Skeletal muscle cell (primary cell): Measurements from ENCODE around the gene HLF.

Experiments used
- DNase-seq: peaks from one replicate; pipeline ENCODE4 v3.0.0-alpha.2; 2010; ENCODE audit warnings: low read depth
- H3K4me3 ChIP-seq: 2 replicates; pipeline ENCODE4 v1.5.1; 2011; ENCODE audit warnings: low read depth, mild to moderate bottlenecking, control low read depth, low read length, moderate library complexity

HLF gene

GRCh38 chr17:55248077-55248476 is 16.7 kb upstream of the HLF start:
- no peak overlapping the region for H3K4me3 ChIP-seq
- no peak for DNase-seq

GRCh38 chr17:55249861-55250260 is 14.9 kb upstream of the HLF start:
- H3K4me3 ChIP-seq = no peak overlapping the region
- no peak for DNase-seq

DNA sequence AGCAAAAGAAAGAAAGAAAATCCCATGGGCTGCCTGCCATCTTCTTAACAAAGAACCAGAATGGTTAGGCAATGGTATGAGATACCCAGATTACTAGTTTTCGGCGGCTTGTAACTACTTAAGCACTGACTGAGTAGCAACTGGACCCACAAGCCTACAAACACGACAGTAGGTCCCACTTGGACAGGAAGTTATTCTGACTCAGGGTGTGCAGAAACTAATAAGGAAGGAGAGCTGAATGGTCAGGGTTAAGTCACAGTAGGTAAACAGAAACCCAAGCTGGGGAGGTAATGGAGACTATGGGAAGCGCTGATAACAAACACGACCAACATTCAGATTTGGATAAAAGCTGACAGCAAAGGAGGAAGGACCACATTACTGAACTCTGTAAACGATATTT is 10.4 kb upstream of the HLF start:
- no peak overlapping the region for H3K4me3 ChIP-seq
- DNase-seq = no peak

DNA sequence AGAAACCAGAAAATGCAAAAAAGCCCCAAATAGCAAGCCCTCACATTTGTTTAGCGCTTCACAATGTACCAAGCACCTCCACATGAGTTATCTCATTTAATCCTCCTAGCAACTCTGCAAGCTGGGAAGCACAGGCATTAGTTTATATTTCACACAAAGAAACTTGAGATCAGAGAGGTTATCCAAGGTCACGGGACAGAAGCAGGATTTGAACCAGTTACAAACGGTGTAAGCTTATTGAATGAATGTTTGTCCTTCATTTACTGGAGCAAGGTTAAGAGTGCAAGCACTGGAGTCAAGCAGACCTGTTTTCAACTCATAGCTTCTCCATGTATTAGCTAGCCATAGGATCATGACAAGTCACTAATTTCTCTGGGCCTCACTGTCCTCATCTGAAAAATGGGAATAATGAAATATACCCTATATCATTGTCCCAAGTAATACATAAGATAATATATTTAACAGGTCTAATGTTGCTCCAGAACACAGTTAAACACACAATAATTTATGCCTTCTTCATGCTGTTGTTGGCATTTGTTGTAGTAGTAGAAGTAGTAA is 6.1 kb upstream of the HLF start:
- no peak for DNase-seq
- no peak overlapping the region for H3K4me3 ChIP-seq

- DNase-seq = no peak
- no peak overlapping the region for H3K4me3 ChIP-seq
Measured at GRCh38 chr17:55259684-55260111, 5.1 kb upstream of the HLF start.

DNA sequence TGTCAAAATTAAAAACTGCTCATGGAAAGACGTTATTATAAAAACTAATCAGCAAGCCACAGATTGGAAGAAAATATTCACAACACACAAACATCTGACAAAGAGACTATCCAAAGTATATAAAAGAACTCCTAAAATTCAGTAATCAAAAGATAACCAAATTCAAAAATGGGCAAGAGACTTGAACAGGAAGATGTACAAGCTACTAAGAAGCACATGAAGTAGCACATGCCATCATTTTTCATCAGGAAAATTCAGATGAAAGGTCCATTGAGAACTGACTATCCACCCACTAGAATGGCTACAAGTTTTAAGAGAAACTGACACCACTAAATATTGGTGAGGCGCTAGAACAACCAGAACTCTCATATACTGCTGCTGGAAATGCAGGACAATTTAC is 3.4 kb upstream of the HLF start:
- no peak for DNase-seq
- no peak overlapping the region for H3K4me3 ChIP-seq

- no peak overlapping the region for H3K4me3 ChIP-seq
- no peak for DNase-seq
Measured at GRCh38 chr17:55263569-55264277, 1.0 kb upstream of the HLF start.

DNA sequence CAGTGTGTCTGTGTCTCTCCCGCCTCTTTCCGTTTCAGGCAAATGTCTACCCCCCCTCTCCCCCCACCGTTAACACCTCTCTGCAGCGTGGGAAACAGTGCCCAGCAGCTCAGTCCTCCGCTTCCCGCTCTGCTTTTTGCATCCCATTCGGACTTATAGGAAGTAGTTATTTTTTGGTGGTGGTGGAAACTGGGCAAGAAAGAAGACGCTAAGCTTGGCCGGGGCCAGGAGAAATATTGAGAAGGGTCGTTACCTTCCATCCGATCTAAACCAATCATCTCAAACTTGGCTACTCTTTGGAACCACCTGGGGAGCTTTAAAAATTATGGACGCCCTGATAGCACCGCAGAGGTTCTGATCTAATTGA is 499 bp upstream of the HLF start:
- DNase-seq = no peak
- peak overlapping the region; percentile 43 for H3K4me3 ChIP-seq

GRCh38 chr17:55265311-55266021 is 706 bp downstream of the HLF start:
- peak overlapping the region; percentile 43 for H3K4me3 ChIP-seq
- no peak for DNase-seq

DNA sequence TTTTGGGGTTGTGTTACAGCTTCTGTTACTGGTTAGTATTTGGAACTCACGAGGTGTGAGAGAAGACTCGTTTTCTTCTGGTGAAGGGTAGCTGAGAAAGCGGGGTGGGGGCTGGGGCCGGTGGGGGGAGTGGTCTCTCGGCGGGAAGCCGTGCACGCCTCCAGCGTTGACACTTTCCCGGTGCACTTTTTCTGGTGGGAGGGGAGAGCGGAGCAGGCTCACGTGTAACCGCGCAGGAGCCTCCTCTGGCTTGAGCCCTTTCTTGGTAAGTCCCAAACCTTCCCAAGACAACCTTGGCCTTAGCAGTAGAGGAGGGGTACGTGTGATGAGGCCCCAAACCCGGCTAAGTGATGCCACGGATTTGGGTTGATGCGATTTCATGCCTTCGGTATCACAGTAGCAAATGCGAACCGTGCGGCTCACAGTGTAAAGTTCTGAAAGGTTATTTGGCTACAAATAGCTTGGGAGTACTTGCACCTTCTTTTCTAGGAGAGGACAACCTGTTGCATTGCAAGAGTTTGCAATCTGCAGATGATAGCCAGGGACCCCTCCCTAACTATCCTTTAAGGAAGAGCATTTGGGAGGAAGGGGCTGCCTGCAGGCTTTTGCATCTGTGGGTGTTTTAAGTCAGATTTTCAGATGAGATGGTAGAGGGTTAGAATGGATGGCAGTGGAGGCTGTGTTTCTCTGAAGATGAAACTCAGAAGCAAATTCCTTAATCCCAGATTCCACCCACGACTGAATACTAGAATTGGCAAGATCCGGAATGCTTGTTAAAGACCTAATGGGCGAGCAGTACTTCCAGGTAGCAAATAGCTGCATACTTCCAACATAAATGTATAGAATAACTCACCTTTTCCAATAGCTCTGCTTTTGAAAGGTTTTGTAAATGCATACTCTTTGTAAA is 1.5 kb downstream of the HLF start:
- DNase-seq = no peak
- H3K4me3 ChIP-seq = no peak overlapping the region

DNA sequence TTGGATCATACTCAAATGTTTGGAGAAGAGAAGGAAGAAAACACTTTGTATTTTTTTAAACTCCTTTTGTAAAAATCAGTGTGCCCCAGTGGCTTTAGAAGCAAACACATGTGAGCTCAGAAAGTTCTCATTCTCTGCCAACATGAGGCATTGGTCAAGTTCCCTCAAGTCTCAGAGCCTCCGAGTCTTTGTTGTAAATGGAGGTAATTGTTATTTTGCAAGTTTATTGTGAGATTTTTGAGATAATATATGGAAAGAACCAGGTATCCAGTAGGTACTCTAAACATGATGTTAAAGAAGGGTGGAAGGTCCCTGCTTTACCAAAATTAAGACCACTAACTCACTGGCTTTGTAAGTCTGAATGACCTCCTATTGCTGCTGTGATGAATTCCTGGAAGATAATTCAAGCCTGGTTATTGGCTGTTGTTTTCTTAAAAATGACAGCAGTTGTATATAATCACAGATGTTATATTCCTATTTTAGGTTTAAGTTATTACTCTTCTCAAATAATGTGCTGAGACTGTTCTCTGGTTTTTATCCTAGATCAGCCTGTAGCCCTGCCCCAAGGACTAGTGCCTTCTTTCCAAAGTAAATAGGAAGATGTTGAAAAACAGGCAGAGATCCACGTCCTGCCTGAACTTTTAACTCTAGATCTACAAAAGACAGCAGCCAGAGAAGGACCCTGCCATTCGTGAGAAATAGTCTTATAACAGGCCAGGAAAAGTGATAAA is 2.4 kb downstream of the HLF start:
- DNase-seq = no peak
- H3K4me3 ChIP-seq = no peak overlapping the region

DNA sequence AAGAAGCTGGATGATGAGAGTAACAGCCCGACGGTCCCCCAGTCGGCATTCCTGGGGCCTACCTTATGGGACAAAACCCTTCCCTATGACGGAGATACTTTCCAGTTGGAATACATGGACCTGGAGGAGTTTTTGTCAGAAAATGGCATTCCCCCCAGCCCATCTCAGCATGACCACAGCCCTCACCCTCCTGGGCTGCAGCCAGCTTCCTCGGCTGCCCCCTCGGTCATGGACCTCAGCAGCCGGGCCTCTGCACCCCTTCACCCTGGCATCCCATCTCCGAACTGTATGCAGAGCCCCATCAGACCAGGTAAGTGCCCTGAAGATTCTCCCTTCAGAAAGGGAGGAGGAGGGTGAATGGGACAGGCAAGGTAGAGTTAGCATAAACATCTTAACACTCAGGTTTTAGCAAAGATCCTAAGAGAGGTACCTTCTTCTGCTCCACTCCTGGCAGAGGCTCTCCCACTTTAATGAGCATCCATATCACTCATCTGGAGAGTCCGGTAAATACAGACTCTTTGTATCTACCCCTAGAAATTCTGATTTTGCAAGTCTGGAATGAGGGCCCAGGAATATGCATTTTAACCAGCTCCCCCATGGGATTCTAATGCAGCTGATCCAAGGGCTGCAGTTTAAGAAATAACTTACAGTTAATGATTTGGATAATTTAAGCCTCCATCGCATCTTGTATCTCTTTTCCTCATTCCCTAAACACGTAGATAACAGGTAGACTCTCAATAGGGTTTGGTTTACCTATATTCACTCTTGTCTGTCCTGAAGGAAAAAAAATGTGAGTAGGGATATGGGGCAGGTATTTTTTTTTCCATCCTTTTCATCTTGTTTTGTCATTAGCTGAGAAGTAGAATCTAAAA is 3.3 kb downstream of the HLF start:
- DNase-seq = no peak
- no peak overlapping the region for H3K4me3 ChIP-seq

DNA sequence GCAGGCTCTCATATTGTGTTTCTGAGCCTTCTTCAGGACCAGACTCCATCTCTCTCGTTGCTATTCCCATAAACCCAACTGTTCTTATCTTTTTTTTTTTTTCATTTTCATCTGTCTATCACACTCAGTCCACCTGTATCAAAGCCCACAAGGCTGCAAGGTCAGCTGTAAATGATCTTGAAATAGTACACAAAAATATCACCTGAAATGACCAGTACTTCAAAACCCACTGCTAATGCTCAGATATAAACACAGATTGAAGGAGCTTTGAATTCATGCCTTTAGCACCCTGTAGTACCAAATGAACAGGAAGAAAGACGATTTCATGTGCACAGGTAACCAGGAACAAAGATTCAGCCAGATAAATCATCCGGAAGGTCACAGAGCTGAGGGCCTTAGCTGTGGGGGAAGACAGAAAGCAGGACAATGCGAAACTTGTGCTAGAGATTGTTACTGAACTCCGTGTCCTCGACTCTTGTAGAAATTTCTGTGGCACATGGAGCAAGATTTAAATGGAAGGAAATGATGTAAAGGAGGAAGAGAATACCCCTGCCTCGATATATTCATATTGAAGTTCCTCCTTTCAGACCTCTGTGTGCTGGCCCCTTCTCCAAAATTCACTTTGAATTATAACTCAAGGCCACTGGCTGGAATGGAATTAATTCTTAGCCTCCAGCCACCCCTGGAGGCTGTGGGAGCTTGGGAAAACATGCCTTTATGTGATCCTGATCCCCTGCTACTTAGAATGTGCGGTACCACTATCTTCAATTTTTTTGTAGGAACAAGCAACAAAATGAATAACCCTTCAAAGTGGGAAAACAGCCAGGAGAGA is 4.1 kb downstream of the HLF start:
- DNase-seq = no peak
- no peak overlapping the region for H3K4me3 ChIP-seq

DNA sequence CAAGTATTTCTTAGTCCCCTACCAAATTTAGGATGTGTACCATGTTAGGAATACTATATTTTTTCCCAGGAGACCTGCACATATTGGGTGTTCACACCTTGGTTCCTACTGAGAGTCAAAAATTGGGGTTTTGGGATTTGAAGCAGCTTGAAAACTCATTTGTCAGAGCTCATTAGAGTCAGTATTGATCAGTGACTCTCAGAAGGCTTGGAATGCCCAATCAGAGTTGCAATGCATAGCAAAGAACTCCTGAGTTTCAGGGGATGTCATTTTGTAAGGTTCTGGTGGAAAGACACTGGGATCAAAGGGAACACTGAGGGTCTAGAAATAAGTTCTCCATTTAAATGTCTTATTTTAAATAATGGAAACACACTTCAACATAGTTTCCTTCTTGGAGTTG is 5.1 kb downstream of the HLF start:
- no peak for DNase-seq
- H3K4me3 ChIP-seq = no peak overlapping the region

DNA sequence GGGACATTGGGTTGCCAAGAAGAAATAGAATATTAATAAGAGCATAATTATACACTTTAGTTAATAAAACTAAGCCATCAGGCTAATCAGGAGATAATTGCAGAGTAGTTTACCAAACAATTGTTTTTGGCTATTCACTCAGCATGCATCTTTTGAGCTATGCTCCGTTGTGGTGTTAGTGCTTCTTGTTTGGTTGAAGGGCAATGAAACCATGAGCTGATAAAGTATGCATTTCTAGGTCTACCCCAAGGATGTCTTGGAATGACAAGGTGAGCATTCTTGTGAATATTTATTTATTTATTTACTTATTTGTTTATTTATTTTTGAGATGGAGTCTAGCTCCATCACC is 6.4 kb downstream of the HLF start:
- no peak for DNase-seq
- no peak overlapping the region for H3K4me3 ChIP-seq

DNA sequence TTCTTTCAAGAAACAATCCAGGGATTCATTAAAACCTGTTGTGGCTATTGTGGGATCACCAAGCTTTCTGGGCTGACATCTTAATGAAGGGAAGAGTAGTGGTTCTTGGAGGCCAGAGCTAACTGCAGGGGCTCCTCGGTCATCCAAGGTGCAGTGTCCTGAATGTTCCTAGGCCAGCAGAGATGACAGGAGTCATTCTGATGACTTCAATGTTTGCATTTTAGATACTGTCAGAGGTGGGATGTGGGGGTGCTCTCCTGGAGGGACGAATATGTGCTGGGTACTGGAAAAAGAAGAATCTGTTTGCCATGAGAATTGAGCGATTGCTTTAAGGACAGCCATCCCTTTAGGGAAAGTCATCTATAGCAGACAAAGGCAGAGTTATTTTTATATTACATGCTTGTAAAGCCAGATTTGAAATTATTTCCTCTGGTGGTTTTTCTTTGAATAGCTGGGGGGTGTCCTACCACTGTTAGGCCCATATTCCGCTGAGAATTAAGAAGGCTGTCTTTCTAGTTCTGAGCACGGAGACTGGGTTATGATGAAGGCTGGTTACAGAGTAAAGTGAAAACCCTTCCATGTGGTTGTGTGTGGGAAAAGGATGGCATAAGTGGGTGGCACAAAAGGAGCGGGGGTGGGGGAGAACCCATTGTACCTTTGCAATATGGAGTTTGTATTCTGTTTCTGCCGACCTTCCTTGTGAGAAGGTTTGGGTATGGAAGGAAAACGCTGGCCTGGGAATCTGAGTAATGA is 7.4 kb downstream of the HLF start:
- no peak overlapping the region for H3K4me3 ChIP-seq
- DNase-seq = no peak
